SK-N-SH (cell line): Measurements from ENCODE around the gene ZNF624.

Source experiments
- GABPA ChIP-seq: IDR thresholded peaks from 2 replicates; pipeline ENCODE4 v1.4.0; 2012; ENCODE audit warnings: low read depth, mild to moderate bottlenecking
- POLR2AphosphoS5 ChIP-seq: IDR thresholded peaks from 2 replicates; pipeline ENCODE4 v1.6.1; 2012; ENCODE audit warnings: low read depth, low read length
- TF ChIP-seq, protein P1 (sequence below): IDR thresholded peaks from 2 replicates; pipeline ENCODE4 v1.4.0; 2012; ENCODE audit warnings: low read depth, borderline replicate concordance

DNA sequence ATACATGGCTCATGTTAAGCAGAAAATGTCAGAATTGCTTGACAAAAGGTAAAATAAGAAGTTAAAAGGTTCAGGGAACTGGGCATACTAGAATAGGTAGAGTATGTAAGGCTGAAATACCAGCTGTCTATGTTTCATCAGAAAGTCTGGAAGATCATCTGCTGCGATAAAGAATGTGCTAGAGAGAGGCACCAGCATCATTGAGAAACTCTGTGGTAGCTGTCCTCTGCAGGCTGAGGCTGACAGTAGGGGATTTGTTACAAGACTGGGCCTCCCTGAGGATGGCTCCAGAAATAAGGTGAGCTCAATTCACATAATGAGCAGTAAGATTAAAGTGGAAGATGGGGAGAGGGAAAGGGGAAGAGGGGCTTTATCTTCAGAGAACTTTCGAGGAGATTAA is 80.2 kb downstream of the ZNF624 start:
- TF ChIP-seq, protein P1, sequence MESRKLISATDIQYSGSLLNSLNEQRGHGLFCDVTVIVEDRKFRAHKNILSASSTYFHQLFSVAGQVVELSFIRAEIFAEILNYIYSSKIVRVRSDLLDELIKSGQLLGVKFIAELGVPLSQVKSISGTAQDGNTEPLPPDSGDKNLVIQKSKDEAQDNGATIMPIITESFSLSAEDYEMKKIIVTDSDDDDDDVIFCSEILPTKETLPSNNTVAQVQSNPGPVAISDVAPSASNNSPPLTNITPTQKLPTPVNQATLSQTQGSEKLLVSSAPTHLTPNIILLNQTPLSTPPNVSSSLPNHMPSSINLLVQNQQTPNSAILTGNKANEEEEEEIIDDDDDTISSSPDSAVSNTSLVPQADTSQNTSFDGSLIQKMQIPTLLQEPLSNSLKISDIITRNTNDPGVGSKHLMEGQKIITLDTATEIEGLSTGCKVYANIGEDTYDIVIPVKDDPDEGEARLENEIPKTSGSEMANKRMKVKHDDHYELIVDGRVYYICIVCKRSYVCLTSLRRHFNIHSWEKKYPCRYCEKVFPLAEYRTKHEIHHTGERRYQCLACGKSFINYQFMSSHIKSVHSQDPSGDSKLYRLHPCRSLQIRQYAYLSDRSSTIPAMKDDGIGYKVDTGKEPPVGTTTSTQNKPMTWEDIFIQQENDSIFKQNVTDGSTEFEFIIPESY: no peak
- TF ChIP-seq POLR2AphosphoS5 (no peak), GABPA (no peak)
